Right lung (tissue), 5 donors: ENCODE measurements around the gene FYB2. TPM values are rescaled to one million over a fixed set of nuclear protein-coding genes. Genes with fewer than 3 reads are reported as not detected.
"Not testable (repeated sequence)": the region's sequence is repeated elsewhere in the genome, so short reads cannot be mapped to it uniquely, and the experiment has no call there.

Experiments used
- DNase-seq, 2 donors: peaks; one replicate each; pipeline ENCODE4 v3.0.0-alpha.2; 2013
- polyA plus RNA-seq, 5 donors: library from polyadenylated mRNA; unstranded; fragments of 120-200 nt; gene quantifications; one replicate each; pipeline versions ENCODE4 v1.2.1 to v1.2.3, GENCODE V29; 2013; ENCODE audit warnings: inconsistent platforms in 1 of 5, low replicate concordance in 1 of 5; ENCODE audit not compliant: insufficient read length in 5 of 5, insufficient read depth in 1 of 5

The FYB2 gene
- polyA plus RNA-seq, 5 donors = 0.16 to 1.6 (median 0.32) TPM

DNA sequence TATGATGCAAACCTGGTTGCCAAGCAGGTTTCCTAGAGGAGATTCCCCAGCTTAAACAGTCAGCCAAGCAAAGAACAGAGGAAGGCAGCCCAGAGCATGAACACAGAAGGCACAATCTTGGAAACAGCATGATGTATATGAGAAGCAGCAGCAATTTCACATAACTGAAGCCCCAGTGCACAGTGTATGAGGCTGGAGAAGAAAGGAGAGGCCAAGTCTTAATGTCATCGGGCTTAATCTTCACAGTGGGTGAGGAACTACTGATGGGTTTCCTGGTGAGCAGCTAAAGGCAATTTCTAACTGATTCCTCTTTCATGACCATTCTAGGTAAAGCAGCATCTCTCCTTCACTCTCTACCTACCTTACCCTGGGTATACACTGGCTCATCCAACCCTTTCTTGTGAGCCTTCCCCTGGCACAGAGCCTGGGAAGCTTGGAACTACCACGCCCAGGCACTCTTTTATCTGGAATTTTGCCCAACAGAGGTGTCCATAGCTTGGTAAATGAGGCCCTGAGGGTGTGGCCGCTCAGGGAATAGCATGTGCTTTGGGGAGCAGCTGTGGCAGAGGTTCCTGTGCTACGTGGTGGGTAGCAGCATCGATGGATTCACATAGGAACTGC is 22.0 kb downstream of the FYB2 start:
- no peak for DNase-seq

DNA sequence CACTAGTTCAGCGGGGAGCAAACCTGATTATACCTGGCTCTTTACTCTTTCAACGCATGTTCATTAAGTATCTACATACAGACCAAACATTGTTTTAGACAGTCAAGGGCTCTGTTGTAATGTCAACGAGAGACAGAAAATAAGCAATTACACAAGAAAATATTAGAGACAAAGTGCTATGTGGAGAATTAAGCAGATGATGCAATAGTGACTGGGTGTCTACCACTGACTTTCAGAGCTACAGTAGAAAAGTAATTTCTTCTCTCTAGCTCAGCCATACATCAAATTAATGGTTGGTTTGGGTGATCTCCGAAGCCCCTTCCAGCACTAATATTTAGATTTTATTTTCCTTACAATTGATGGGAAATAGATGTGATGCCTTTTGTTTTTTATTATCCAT is 23.3 kb downstream of the FYB2 start:
- DNase-seq = no peak

DNA sequence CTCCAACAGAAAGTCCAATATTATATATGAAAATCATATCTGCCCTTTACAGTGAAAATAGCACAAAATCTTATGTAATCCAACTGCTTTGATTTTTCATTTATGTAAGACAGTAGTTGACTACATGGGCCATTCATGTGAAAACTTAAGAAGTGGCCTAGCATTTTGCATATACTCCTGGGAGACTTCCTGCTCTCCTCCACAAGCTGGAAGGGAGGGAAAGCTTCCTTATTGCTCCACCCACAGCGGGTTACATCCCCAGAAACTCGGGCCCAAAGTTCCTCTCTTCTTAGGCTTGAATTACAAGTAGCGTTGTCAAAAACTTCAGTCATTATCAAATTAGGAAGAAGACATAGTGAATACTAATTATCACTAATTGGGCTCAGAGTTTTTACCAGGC is 29.2 kb downstream of the FYB2 start:
- no peak for DNase-seq

DNA sequence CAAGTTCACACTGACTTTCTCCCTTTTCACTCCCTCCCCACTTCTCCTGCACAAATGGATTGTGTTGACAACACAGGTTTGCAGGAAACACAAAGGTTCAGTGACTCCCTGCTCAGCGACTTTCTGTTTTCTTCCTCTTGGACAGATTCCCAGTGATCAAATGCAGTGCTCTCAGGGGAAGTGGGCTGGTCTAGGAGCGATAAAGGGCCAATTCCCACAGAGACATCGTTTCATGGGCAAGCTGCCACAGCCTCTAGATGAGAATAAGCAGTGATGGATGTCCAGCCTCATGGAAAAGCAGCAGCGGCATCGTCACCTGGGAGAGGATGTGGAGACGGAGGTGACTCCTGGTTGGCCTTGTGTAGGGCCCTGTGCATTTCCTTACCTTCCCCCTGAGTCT is 30.6 kb downstream of the FYB2 start:
- DNase-seq = peak in 1 of 2 donors; percentile 22

DNA sequence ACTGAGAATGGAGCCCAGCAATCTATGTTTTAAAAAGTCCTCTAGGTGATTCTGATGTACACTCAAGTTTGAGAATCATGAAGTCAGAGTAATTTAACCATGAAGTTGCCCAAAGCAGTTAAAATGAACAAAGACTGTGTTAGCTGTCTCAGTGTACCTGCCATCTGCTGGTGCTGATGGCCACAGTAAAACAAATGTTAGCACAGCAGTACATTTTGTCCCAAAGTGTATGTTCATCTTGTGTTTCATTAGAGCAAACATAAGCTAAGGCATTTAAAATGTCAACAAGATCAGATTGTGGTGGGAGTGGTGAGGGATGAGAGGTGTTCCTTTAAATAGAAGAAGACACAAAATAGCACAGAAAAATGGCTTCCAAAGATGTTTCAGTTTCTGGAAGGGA is 31.1 kb downstream of the FYB2 start:
- no peak for DNase-seq

DNA sequence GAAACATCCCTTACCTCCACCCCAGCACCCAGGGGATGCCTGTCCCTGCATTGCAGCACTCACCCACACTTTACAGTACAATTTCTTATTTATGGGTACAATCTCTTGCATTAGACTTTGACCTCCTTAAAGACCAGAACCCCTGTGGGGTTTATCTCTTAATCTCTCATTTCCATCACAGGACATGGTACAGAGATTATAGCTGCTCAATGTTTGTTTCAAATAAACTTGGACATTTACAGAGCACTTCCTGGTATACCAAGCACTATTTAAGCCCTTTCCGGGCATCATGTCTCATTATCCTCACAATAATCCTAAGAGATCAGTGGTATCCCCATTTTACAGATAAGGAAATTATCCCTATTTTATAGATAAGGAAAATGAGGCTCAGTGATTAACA is 31.9 kb downstream of the FYB2 start:
- DNase-seq = no peak

DNA sequence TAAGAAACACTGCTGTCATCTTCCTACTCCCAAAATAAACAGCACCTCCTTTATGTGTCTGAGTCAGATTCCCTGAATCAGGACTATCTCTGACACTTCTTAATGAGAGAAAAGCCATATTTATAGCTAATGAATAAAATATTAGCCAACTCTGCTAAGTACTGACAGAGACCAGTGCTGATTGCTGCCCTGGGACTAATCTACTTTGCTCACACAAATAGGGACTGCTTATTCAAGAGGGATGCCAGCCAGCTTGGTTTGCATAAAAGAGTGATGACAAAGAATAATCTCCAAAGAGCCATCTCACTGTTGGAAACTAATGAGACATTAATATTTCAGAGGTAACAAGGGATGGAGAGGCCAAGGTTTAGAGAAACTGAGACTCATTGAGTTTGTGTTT is 36.4 kb downstream of the FYB2 start:
- DNase-seq = no peak

DNA sequence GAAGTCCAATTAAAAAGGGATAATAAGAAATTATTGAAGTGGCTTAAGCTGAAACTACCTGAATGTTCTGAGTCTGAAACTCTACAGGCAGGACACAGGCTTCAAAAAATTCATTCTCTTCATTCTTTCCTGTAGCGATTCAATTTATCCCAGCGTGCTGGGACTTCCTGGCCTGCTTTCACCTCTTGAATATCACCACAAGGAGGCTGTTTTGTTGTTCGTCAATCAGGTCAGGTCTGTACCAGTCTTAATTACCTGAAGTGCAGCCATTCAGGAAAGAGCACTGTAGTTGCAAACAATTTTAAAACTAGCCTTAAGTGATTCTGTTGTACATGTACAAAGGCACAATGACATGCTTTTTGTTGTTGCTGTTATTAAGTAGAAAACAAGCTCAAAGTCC is 38.4 kb downstream of the FYB2 start:
- no peak for DNase-seq

DNA sequence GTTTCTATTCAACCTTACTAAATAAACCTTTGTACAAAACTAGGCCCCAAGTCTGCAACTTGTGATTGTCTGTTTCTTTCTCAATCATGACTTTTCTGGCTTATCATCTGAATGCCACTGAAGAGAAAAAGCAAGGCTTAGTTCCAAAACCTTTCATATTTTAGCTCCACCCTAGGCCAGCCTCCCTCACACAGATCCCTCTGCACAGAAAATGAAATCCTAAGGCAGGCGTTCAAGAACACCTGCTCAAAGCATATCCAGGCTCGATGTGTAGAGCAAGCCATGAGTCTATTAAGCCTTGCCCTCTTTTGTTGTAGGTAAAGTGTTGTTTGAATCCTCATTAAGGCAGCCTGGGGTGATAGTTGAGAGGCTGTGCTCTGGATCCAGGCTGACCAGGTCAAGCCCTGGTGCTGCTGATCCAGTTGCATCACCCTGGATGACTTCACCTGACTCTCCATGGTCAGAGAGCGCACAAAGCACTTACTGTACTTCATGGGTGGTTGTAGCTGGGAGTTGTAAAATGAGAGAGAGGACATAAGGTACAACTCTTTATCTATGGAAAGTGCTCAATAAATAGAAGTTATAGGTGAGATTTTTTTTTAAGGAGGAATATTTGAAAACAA is 39.0 kb downstream of the FYB2 start:
- no peak for DNase-seq

DNA sequence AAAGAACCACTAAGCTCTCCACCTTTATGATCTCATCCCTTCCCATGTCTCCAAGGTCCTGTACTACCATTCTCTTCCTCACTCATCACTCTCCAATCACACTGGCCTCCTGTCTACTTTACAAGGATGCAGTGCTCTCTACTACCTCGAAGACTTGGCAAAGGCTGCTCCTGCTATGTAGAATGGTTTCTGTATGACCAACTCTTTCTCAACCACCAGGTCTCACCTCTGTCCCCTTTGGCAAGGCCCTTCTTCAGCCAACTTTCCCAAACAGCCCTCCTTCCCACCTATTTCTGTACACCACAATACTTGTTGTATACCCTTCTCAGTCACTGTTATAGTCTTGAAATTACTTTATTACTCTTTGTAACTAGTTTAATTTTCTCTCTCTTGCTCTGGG is 41.2 kb downstream of the FYB2 start:
- DNase-seq = no peak

DNA sequence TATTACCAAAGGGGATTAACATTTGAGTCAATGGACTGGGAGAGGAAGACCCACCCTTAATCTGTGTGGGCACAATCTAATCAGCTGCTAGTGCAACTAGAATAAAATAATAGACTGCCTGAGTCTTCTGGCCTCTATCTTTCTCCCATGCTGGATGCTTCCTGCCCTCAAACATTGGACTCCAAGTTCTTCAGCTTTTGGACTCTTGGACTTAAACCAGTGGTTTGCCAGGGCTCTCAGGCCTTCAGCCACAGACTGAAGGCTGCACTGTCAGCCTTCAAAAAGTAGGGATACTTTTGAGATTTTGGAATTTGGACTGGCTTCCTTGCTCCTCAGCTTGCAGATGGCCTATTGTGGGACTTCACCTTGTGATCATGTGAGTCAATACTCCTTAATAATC is 44.5 kb downstream of the FYB2 start:
- not testable (repeated sequence) for DNase-seq

DNA sequence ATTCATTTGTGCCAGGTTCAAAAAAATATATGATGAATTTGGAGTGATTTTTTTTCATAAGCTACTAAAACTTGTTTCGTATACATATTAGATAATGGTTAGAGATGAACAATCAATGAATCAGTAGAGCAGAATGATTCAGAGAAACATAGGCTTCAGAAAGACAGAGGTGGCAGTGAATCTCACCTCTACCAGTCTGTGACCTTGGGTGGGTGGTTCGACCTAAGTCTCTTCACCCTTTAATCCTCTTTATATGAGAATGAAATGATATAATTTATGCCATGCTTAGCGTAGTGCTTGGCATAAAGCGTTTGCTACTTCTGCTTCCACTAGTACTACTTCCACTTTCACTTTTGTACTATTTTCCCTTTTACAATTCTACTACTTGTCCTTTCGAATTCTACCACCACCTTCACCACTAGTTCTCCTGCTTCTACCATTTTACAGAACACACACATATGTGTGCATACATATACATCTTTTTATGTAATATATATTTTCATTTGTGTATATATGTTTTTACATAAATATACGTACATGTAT is 45.1 kb downstream of the FYB2 start:
- DNase-seq = no peak

DNA sequence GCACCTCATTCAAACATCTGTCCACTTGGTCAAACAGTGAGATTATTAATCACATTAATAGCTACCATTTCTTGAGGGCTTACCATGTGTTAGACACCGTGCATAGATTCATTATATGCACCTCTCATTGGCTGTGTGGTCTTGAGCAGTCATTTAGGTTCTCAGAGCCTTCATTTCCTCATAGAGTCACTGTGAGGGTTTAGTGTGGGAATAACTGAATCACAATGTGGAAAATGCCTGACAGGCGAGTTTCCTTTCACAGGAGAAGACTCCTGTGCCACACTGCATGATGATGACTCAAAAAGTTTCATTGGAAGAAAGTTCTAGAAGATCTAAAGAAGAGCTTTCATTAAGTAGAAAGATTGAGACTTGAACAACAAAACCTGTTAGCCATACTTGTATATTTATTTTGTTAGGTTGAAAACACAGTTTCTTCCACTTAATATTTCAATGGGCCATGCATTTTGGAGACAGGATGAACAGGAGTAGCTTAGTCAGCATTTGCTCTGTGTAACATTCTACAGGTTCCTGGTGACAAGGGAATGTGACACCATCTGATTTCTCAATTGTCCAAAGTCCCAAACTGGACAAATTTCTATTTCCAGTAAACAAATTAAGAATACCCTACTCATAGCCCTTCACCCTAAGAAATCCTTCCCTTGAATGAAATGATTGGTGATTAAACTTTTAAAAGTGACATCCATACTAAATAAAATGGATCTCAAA is 45.7 kb downstream of the FYB2 start:
- DNase-seq = no peak

DNA sequence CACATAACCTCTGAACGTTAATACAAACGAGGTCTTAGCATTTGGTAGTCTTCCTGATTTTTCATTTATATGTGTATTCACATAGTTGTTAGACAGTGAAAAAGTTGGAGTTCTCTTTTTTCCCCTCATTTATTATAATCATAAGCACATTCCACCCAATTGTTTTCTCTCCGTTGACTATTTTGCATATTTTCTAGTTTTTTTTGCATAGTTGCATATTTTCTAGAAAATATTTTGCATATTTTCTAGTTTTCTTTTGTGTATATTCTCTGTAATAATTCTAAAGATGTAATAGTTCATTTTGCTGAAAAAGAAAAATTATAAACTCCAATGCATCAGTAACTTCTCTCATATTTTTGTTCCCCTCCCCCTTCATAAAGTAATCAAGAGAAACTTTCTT is 47.5 kb downstream of the FYB2 start:
- DNase-seq = no peak

DNA sequence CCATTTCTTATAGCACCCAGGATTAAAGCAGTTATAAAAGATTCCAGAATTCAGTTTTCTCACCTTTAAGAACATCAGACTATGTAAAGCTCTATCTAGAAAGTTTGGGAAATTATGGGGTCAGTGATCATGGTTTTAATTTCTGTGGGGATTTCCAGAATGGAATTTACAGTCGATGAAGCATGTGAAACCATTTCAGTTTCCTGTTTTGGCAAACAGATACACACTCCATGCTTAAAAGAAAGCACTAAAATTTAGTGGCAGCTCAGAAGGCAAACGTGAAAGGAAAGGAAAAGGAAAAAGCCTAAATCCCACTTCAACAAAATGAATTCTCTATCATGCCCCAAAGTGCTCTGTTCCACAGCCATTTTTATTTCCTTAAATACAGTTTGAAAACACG is 60.4 kb downstream of the FYB2 start:
- DNase-seq = no peak

DNA sequence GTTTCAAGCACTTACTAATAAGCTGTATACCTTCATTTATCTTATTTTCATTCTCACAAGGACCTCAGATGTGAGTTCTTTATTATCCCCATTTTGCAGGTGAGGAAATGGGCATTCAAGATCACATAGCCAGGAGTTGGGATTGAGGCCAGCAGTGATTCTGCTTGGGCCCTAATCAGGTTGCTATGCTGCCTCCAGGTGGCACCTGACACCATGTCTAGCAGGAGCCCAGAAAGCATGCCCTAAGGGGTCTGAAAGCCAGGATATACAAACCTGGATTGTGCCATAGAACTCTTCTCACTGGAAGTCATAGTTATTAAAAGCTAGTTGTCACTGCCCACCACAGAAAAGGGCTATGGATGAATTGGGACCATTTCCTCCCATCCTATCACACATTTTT is 61.1 kb downstream of the FYB2 start:
- DNase-seq = no peak

DNA sequence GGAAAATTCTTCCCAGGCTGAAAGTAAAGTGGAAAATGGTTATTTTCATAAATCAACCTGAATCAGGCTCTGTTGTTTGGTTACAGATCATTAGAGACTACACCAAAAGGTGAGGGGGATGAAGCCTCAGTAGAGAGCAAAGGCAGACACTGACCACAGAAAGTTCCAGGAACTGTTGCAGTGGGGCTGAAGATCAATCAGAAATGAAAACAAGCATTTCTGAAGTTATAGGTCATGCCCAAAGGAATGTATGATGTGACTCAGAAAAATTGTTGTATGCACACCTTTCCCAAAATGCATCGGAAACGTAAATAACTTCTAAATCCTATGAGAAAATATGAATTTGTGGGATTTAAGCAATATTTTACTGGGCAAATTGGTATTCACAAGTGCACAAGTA is 63.3 kb downstream of the FYB2 start:
- no peak for DNase-seq

DNA sequence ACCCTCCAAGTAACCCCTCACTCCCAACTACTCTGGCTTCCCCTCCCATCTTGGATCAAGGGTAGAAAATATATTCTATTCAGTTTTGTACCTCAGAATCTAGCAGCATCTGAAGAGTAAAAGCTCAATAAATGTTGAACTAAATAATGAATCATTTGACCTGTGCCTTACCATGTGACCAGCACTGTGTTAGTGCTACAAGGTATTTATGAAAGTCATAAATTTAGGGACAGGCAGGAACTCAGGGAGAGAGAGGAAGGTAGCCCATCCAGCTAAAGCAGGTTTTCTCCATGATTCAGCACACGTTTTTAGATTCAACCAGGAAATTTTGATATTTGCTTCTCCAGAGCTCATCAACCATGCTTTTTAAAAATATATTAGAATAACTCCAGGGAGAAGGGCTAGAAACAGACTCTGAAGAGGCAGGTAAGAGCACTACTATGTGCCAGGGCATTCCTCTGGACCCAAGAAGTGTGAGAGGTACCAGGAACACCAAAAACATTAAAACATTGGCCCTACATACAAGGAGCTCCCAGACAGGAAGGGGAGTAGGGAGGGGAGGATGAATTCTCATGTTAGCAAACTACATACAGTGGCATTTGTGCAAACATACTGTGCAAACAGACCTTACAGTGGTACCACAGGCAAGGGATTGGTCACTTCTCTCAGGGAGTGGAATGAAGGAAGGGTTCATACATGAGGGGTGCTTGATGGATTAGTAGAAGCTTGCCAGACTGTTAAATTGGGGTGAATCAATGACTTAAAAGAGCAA is 64.3 kb downstream of the FYB2 start:
- no peak for DNase-seq

DNA sequence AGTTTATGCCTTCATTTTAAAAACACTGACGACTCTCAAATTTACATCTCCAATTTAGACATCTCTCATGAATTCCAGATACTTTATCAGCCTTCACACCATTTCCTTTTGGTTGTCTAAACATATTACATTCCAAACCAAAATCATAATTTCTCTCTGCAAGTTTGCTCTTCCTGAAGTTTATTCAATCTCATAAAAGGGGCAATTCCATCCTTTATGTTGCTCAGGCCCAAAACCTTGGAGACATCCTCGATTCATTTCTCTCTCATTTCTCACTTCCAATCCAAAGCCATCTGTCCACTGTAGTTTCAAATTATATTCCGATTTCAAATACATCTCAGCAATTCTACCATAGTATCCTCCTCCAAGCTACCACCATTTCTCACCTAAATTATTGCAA is 74.0 kb downstream of the FYB2 start:
- DNase-seq = no peak

DNA sequence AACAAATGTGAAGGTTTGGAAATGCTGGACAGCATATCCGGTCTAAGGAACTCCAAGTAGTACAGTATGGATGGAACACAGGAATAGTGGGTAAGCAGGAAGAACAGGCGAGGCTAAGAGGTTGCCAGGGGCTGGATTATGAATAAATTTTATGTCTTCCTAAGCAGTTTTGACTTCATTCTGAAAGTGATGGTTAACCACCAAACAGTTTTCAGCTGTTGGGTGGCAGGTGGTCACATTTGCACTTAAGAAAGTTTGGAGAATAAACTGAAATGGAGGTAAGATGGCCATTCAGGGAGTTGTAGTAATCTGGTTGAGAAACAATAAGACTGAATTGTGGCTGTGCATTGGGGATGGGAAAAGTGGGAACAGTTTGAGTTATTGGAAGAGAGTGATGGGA is 90.2 kb downstream of the FYB2 start:
- no peak for DNase-seq

DNA sequence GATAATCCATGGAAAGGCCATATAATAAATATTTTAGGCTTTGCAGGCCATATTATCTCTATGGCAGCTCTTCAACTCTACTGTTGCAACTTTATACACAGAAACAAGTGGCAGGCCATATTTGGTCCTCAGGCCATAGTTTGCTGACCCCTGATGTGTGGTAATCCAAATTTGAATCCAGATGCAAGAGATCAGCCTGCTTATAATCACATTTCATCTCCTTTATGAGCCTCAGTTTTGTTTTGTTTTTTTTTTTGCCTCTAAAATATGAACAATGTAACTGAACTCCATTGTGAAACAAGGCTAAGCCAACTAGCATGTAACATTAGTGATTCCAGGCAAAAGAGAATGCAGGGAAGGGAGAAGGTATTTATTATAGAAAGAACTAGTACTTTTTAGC is 92.5 kb downstream of the FYB2 start:
- DNase-seq = peak; percentile 61 to 66

DNA sequence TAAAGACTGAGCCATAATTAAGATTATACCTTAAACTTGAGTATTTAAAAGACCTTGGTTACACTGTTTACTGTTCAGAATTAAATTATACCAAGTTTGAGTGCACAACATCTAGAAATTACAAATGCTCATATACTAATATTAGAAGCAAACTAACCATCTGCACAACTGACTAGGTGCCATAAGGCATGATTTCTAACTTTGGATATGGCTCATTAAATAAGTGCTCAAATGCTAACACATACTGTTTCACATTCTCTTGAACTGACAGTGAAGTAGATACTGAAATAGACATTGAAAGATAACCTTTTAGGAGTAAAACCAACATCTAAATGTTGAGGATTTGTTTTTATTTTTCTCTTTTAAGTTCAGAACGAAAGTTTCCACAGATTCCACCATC is 100.0 kb downstream of the FYB2 start:
- no peak for DNase-seq
